BJ (cell line): ENCODE results near the gene ZNF592. TPM values are rescaled to one million over a fixed set of nuclear protein-coding genes. Genes with fewer than 3 reads are reported as not detected.

Experiments
- CTCF ChIA-PET: fragments of 350-600 bp; formaldehyde crosslinking; extraction: SDS; loops from one replicate; lab custom pipeline; 2021; ENCODE audit warnings: antibody characterized with exemption, inconsistent platforms; lab: Yijun Ruan, JAX
- POLR2A ChIA-PET: fragments of 300-600 bp; sonication (Branson Sonifier 250); formaldehyde crosslinking; extraction: SDS; loops from one replicate; lab custom pipeline; 2021; ENCODE audit warnings: antibody characterized with exemption; lab: Charles Lee
- DNase-seq: peaks from one replicate; pipeline ENCODE4 v3.0.0-alpha.2; 2011; ENCODE audit warnings: low read depth
- H3K27me3 ChIP-seq: 2 replicates; pipeline ENCODE4 v1.6.0; 2011; ENCODE audit warnings: low read length; ENCODE audit not compliant: control insufficient read depth, insufficient read depth
- H3K36me3 ChIP-seq: 2 replicates; pipeline ENCODE4 v1.5.1; 2011; ENCODE audit warnings: low read length; ENCODE audit not compliant: control insufficient read depth, insufficient read depth
- H3K4me3 ChIP-seq: 2 replicates; pipeline ENCODE4 v1.5.1; 2011; ENCODE audit warnings: low read depth, mild to moderate bottlenecking, control low read depth, low read length
- CTCF ChIP-seq: IDR thresholded peaks from 2 replicates; pipeline ENCODE4 v1.5.1; 2011; ENCODE audit warnings: low read depth, mild to moderate bottlenecking, control low read depth, inconsistent platforms, low read length, moderate library complexity; ENCODE audit not compliant: insufficient read depth
- polyA plus RNA-seq: library from polyadenylated mRNA; depleted of rRNA; stranded (reverse); fragments of >200 nt; gene quantifications from 2 replicates; pipeline ENCODE4 v1.2.3, GENCODE V29; 2011

Gene ZNF592
- polyA plus RNA-seq, 1 experiment: 11.0 TPM

- H3K36me3 ChIP-seq: no peaks in the 10 kb centered on the region
- TF ChIP-seq CTCF: no peak
- no peak for DNase-seq
- ChIA-PET CTCF (interaction anchor here (1.2 to 2.0 kb wide), 3 partner anchors 56 to 61 kb away, joined by 3 to 6 read pairs (median 6); partner anchors contain the start of genes NMB and WDR73), POLR2A (no interaction called here)
- H3K4me3 ChIP-seq: peak overlapping the region; percentile 69
- H3K27me3 ChIP-seq: no peaks in the 10 kb centered on the region
Observed at GRCh38 chr15:84714821-84715220, 33.6 kb upstream of the ZNF592 start.

DNA sequence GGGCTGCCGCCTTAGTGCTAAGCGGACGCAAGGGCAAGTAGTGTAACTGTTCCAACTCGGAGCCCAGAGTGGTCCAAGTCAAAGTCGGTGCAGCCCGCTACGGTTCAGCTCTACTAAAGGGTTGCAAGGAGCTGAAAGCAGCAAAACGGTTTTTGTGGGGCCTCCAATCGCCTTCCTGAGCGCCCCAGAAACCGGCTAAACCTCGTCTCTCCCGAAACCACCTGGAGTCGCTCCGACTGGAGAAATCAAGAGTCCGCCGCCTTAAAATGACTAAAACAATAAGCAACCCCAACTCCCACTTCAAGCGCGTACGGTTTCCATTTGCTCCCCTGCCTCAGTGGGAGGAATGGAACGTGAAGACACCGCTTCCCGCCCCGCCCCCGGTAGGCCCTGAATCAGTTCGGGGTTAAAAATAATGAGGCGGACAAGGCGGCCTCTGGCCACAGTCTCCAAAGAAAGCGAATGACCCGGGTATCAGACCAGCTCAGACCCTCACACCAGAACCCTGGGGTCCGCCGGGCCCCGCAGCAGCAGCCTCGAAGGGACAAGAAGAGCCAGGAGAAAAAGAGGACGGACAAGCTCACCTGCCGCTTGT is 32.9 kb upstream of the ZNF592 start:
- Histone ChIP-seq H3K36me3 (no peaks in the 10 kb centered on the region), H3K27me3 (no peaks in the 10 kb centered on the region), H3K4me3 (peak overlapping the region; percentile 69)
- ChIA-PET CTCF (interaction anchor here (1.3 to 2.0 kb wide), 3 partner anchors 57 to 127 kb away, joined by 4 to 6 read pairs (median 6); partner anchors contain the start of genes NMB and WDR73), POLR2A (interaction anchor here (1.5 kb wide), 1 partner anchor 8 kb away, joined by 5 read pairs; no protein-coding TSS in a partner anchor)
- no peak for TF ChIP-seq CTCF
- DNase-seq: no peak

GRCh38 chr15:84716036-84716732 is 32.2 kb upstream of the ZNF592 start, which contains the start of gene SEC11A:
Gene SEC11A, minus strand, starts transcription at chr15:84716139. Its CDS starts 64 bp downstream, at chr15:84716075.
- TF ChIP-seq CTCF: no peak
- POLR2A ChIA-PET: interaction anchor here (0.6 to 1.5 kb wide), 2 partner anchors 9 to 19 kb away, joined by 5 to 9 read pairs; no protein-coding TSS in a partner anchor
- peak; percentile 77 for DNase-seq
- Histone ChIP-seq H3K4me3 (peak within 1 kb of the TSS; percentile 69), H3K27me3 (no peaks in the 10 kb centered on the region), H3K36me3 (no peaks in the 10 kb centered on the region)
- CTCF ChIA-PET: interaction anchor here (0.8 to 2.0 kb wide), 7 partner anchors 11 to 128 kb away, joined by 3 to 6 read pairs (median 4); partner anchors contain the start of genes NMB and WDR73

DNA sequence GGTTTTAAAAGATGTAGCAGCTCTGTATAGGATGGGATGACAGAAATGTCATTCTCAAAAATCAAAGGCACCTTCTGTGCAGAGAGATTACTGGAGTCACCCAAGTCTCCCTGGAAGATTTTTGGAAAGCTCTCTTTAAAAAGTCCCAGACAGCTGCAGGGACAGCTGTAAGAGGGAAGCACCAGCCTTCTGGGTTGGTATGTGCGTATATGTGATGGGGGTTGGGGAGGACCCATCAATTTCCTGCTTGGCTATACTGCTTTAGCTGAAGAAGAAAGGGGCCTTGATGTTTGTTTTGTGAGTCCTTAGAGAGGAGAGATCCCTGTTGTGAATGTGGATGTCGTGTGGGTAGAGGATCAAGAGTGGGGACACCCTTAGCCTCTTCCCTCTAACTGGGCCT is 27.0 kb upstream of the ZNF592 start:
- DNase-seq: no peak
- CTCF ChIA-PET: no interaction called here
- H3K27me3 ChIP-seq: no peaks in the 10 kb centered on the region
- POLR2A ChIA-PET: no interaction called here
- H3K36me3 ChIP-seq: no peaks in the 10 kb centered on the region
- H3K4me3 ChIP-seq: no peak overlapping the region
- TF ChIP-seq CTCF: no peak

DNA sequence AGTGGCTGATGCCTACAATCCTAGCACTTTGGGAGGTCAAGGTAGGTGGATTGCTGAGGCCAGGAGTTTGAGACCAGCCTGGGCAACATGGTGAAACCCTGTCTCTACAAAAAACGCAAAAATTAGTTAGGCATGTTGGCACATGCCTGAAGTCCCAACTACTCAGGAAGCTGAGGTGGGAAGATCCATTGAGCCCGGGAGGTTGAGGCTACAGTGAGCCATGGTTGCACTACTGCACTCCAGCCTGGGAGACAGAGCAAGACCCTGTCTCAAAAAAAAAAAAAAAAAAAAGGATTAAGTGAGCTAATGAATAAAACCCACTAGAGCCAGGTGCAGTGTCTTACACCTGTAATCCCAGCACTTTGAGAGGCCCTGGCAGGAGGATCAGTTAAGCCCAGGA is 25.8 kb upstream of the ZNF592 start:
- no peak for TF ChIP-seq CTCF
- CTCF ChIA-PET: no interaction called here
- no peaks in the 10 kb centered on the region for H3K27me3 ChIP-seq
- POLR2A ChIA-PET: no interaction called here
- no peaks in the 10 kb centered on the region for H3K36me3 ChIP-seq
- H3K4me3 ChIP-seq: no peak overlapping the region
- no peak for DNase-seq
